H9 (cell line): Measurements from ENCODE around the gene GRIK1. TPM values are rescaled to one million over a fixed set of nuclear protein-coding genes. Genes with fewer than 3 reads are reported as not detected.

ENCODE experiments used
- DNase-seq: peaks from one replicate; pipeline ENCODE4 v3.0.0-alpha.2; 2017
- H2AFZ ChIP-seq: one replicate; pipeline ENCODE4 v1.6.1; 2013; ENCODE audit warnings: mild to moderate bottlenecking, low read length, control low read depth, moderate library complexity
- H2AK5ac ChIP-seq: 2 replicates; pipeline ENCODE4 v1.6.1; 2013; ENCODE audit warnings: low read length, control low read depth, mixed read lengths; ENCODE audit not compliant: insufficient read length
- H2BK120ac ChIP-seq: one replicate; pipeline ENCODE4 v1.6.1; 2013; ENCODE audit warnings: low read depth, mild to moderate bottlenecking, low read length, control low read depth, inconsistent platforms; ENCODE audit not compliant: poor library complexity, severe bottlenecking
- H2BK12ac ChIP-seq: 2 replicates; pipeline ENCODE4 v1.6.1; 2013; ENCODE audit warnings: low read length, control low read depth, mixed read lengths, low read depth; ENCODE audit not compliant: insufficient read length
- H2BK15ac ChIP-seq: 2 replicates; pipeline ENCODE4 v1.6.1; 2013; ENCODE audit warnings: low read depth, low read length, control low read depth
- H2BK20ac ChIP-seq: one replicate; pipeline ENCODE4 v1.6.1; 2013; ENCODE audit warnings: low read depth, mild to moderate bottlenecking, low read length, control low read depth, inconsistent platforms; ENCODE audit not compliant: poor library complexity, severe bottlenecking
- H2BK5ac ChIP-seq: 2 replicates; pipeline ENCODE4 v1.6.1; 2013; ENCODE audit warnings: low read length, control low read depth, mixed read lengths; ENCODE audit not compliant: insufficient read length
- H3K14ac ChIP-seq: 2 replicates; pipeline ENCODE4 v1.6.1; 2013; ENCODE audit warnings: low read length, control low read depth; ENCODE audit not compliant: insufficient read depth
- H3K18ac ChIP-seq: 2 replicates; pipeline ENCODE4 v1.6.1; 2013; ENCODE audit warnings: low read depth, mild to moderate bottlenecking, mixed read lengths, low read length, control low read depth; ENCODE audit not compliant: insufficient read length
- H3K23ac ChIP-seq: 2 replicates; pipeline ENCODE4 v1.6.1; 2013; ENCODE audit warnings: low read length, control low read depth, mixed read lengths, low read depth; ENCODE audit not compliant: insufficient read length
- H3K23me2 ChIP-seq: 2 replicates; pipeline ENCODE4 v1.6.1; 2013; ENCODE audit warnings: low read depth, mild to moderate bottlenecking, mixed read lengths, low read length, control low read depth; ENCODE audit not compliant: insufficient read length, poor library complexity, severe bottlenecking
- H3K27ac ChIP-seq: 2 replicates; pipeline ENCODE4 v1.5.1; 2013; ENCODE audit warnings: low read length, control low read depth, mixed read lengths, low read depth; ENCODE audit not compliant: insufficient read length
- H3K27me3 ChIP-seq: 2 replicates; pipeline ENCODE4 v1.6.1; 2013; ENCODE audit warnings: low read length, control low read depth, inconsistent platforms; ENCODE audit not compliant: insufficient read depth
- H3K4ac ChIP-seq: 2 replicates; pipeline ENCODE4 v1.6.1; 2013; ENCODE audit warnings: low read depth, mild to moderate bottlenecking, control low read depth, inconsistent platforms, low read length, moderate library complexity
- H3K4me1 ChIP-seq: 2 replicates; pipeline ENCODE4 v1.6.1; 2013; ENCODE audit warnings: low read length, control low read depth, inconsistent platforms; ENCODE audit not compliant: insufficient read depth
- H3K4me2 ChIP-seq: 2 replicates; pipeline ENCODE4 v1.6.1; 2013; ENCODE audit warnings: low read length, control low read depth, mixed read lengths; ENCODE audit not compliant: insufficient read length, insufficient read depth
- H3K56ac ChIP-seq: 2 replicates; pipeline ENCODE4 v1.6.1; 2013; ENCODE audit warnings: low read depth, mild to moderate bottlenecking, mixed read lengths, low read length, control low read depth; ENCODE audit not compliant: insufficient read length
- H3K79me1 ChIP-seq: 2 replicates; pipeline ENCODE4 v1.6.1; 2013; ENCODE audit warnings: low read depth, mild to moderate bottlenecking, moderate library complexity, low read length, control low read depth, inconsistent platforms; ENCODE audit not compliant: insufficient read depth, poor library complexity, severe bottlenecking
- H3K79me2 ChIP-seq: 2 replicates; pipeline ENCODE4 v1.6.1; 2013; ENCODE audit warnings: low read length, control low read depth, inconsistent platforms; ENCODE audit not compliant: insufficient read depth
- H3K9ac ChIP-seq: 2 replicates; pipeline ENCODE4 v1.6.1; 2013; ENCODE audit warnings: low read length, control low read depth, mixed read lengths; ENCODE audit not compliant: insufficient read length; ENCODE audit errors: extremely low read depth
- H3K9me3 ChIP-seq: one replicate; pipeline ENCODE4 v1.6.1; 2013; ENCODE audit warnings: low read depth, low read length, inconsistent platforms; ENCODE audit not compliant: control insufficient read depth
- H3T11ph ChIP-seq: one replicate; pipeline ENCODE4 v1.6.1; 2013; ENCODE audit warnings: mild to moderate bottlenecking, low read length, control low read depth, inconsistent platforms
- H4K20me1 ChIP-seq: one replicate; pipeline ENCODE4 v1.6.1; 2013; ENCODE audit not compliant: control insufficient read depth, insufficient read length, insufficient read depth
- H4K5ac ChIP-seq: 2 replicates; pipeline ENCODE4 v1.6.1; 2013; ENCODE audit warnings: low read depth, mild to moderate bottlenecking, mixed read lengths, low read length, control low read depth; ENCODE audit not compliant: insufficient read length
- H4K8ac ChIP-seq: replicated peaks from 2 replicates; pipeline ENCODE4 v1.6.1; 2013; ENCODE audit warnings: low read length, control low read depth, mixed read lengths, low read depth; ENCODE audit not compliant: insufficient read length
- H4K91ac ChIP-seq: 2 replicates; pipeline ENCODE4 v1.6.1; 2013; ENCODE audit warnings: low read depth, mild to moderate bottlenecking, moderate library complexity, mixed read lengths, low read length, control low read depth; ENCODE audit not compliant: insufficient read length
- H3K27ac Mint-ChIP-seq, 3 experiments: 2 replicates in 2 of 3; 3 replicates in 1 of 3; pipeline ENCODE4 v1.8.0; 2020 to 2021; ENCODE audit warnings: mixed read lengths in 3 of 3, mild to moderate bottlenecking in 1 of 3, moderate library complexity in 1 of 3
- H3K27me3 Mint-ChIP-seq: 2 replicates; pipeline ENCODE4 v1.8.0; 2021; ENCODE audit warnings: low read depth, mild to moderate bottlenecking, moderate library complexity, mixed read lengths
- H3K36me3 Mint-ChIP-seq, 3 experiments: 2 replicates in 2 of 3; 3 replicates in 1 of 3; pipeline ENCODE4 v1.8.0; 2020 to 2021; ENCODE audit warnings: low read depth in 3 of 3, mixed read lengths in 3 of 3; ENCODE audit not compliant: insufficient read depth in 1 of 3
- H3K4me1 Mint-ChIP-seq, 2 experiments: 2 replicates each; pipeline ENCODE4 v1.8.0; 2020; ENCODE audit warnings: mixed read lengths in 2 of 2
- H3K4me3 Mint-ChIP-seq, 2 experiments: 2 replicates in 1 of 2; 3 replicates in 1 of 2; pipeline ENCODE4 v1.8.0; 2020 to 2021; ENCODE audit warnings: mild to moderate bottlenecking in 2 of 2, mixed read lengths in 2 of 2, moderate library complexity in 1 of 2
- H3K9me3 Mint-ChIP-seq, 2 experiments: 2 replicates in 1 of 2; 3 replicates in 1 of 2; pipeline ENCODE4 v1.8.0; 2020; ENCODE audit warnings: mild to moderate bottlenecking in 2 of 2, mixed read lengths in 2 of 2, moderate library complexity in 1 of 2
- WGBS: extraction: QIAGEN DNeasy Blood & Tissue Kit; methylation state at CpG from one replicate; pipeline ENCODE4 v1.1.7; 2013; ENCODE audit warnings: missing lambda C conversion rate, low lambda C conversion rate, mixed read lengths; ENCODE audit not compliant: insufficient read length; ENCODE audit errors: extremely low coverage; 5-methylcytosine and 5-hydroxymethylcytosine counted together
- total RNA-seq: library from RNA; stranded (reverse); gene quantifications from 2 replicates; pipeline ENCODE4 v1.2.1, GENCODE V29; 2021
- TF ChIP-seq, protein P1 (sequence below): fragments of 200-600 bp; sonication (generic); conservative IDR thresholded peaks from 3 replicates; pipeline ENCODE4 v1.8.0; 2021; ENCODE audit warnings: antibody characterized with exemption, mild to moderate bottlenecking

Gene GRIK1
- total RNA-seq, 1 experiment from 2014 or later: not detected

DNA sequence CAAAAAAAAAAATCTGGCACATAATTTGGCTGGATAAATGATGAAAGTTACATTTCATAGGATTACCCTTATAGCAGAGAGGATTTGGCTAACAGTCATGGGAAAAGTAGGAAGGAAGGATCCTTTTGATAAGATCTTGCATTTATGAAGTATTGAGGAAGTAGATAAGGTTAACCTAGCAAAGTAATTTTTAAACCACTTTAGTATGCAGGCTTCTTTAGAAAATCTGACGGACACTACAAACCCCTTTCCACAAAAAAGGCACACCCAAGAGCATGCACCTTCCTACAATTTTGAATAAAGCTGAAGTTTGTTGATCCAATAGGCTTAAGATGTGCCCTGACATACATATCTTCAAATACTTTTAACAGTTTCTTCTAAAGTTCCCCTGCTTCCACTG lies 275.2 kb downstream of the GRIK1 start:
- Histone ChIP-seq H2BK20ac (no peak overlapping the region), H3K4me2 (no peak overlapping the region), H3K27ac (no peak overlapping the region), H2BK5ac (no peak overlapping the region), H2BK120ac (no peak overlapping the region), H3K56ac (no peak overlapping the region), H3K27me3 (no peaks in the 10 kb centered on the region), H3T11ph (no peak overlapping the region), H2BK12ac (no peak overlapping the region), H3K18ac (no peak overlapping the region), H3K79me1 (no peaks in the 10 kb centered on the region), H4K91ac (no peak overlapping the region), H3K79me2 (no peaks in the 10 kb centered on the region), H3K9me3 (no peaks in the 10 kb centered on the region), H3K9ac (no peak overlapping the region), H3K23ac (no peak overlapping the region), H2AFZ (no peak overlapping the region), H3K4ac (no peak overlapping the region), H2AK5ac (no peak overlapping the region), H4K8ac (no peak overlapping the region), H3K4me1 (no peaks in the 10 kb centered on the region; the same call in 1 of the 2 replicates), H3K14ac (no peak overlapping the region), H2BK15ac (no peak overlapping the region), H3K23me2 (no peaks in the 10 kb centered on the region), H4K20me1 (no peaks in the 10 kb centered on the region), H4K5ac (no peak overlapping the region)
- Mint-ChIP-seq H3K27ac (no peak overlapping the region; a peak in 1 of 7 replicates), H3K36me3 (peaks cover 0 to 4% (median 4%) of the 10 kb centered on the region in 3 experiments; a peak in 3 of 7 replicates), H3K27me3 (no peaks in the 10 kb centered on the region), H3K4me3 (no peak overlapping the region), H3K9me3 (peaks cover 0 to 2% of the 10 kb centered on the region in 2 experiments; a peak in 3 of 5 replicates), H3K4me1 (peaks cover 11 to 13% of the 10 kb centered on the region in 2 experiments)
- no peak for DNase-seq
- TF ChIP-seq, protein P1, sequence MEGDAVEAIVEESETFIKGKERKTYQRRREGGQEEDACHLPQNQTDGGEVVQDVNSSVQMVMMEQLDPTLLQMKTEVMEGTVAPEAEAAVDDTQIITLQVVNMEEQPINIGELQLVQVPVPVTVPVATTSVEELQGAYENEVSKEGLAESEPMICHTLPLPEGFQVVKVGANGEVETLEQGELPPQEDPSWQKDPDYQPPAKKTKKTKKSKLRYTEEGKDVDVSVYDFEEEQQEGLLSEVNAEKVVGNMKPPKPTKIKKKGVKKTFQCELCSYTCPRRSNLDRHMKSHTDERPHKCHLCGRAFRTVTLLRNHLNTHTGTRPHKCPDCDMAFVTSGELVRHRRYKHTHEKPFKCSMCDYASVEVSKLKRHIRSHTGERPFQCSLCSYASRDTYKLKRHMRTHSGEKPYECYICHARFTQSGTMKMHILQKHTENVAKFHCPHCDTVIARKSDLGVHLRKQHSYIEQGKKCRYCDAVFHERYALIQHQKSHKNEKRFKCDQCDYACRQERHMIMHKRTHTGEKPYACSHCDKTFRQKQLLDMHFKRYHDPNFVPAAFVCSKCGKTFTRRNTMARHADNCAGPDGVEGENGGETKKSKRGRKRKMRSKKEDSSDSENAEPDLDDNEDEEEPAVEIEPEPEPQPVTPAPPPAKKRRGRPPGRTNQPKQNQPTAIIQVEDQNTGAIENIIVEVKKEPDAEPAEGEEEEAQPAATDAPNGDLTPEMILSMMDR: no peak
- WGBS: no CpG with 5 or more reads among the region's 1 CpG
